ENCODE data around the gene KLHL6.

- TF ChIP-seq CTCF (IDR thresholded peaks at IDR 0.05) (no peak), ZFX (IDR thresholded peaks at IDR 0.05; ENCODE audit: borderline replicate concordance) (no peak)
These were observed 26.1 kb upstream of the KLHL6 start for GRCh38 chr3:183581496-183582155.
